HUDEP-2 (cell line): ENCODE measurements around the gene DIAPH1.

Experiments used
- DNase-seq, 76 experiments: peaks; one replicate each; lab custom pipeline; 2025; ENCODE audit not compliant: unreplicated experiment in 76 of 76; lab: John Stamatoyannopoulos, UW

Gene DIAPH1

GRCh38 chr5:141510850-141511601 is 107.8 kb downstream of the DIAPH1 start:
- no peak for DNase-seq

GRCh38 chr5:141510160-141510559 is 108.6 kb downstream of the DIAPH1 start:
- no peak for DNase-seq

- no peak for DNase-seq
Observed at GRCh38 chr5:141508798-141509611, 109.8 kb downstream of the DIAPH1 start.

- no peak for DNase-seq
Observed at GRCh38 chr5:141508440-141508797, 110.4 kb downstream of the DIAPH1 start.

GRCh38 chr5:141507387-141508091 is 111.3 kb downstream of the DIAPH1 start:
- DNase-seq = no peak

- no peak for DNase-seq
Observed at GRCh38 chr5:141506381-141507155, 112.2 kb downstream of the DIAPH1 start.

GRCh38 chr5:141504216-141504615 is 114.6 kb downstream of the DIAPH1 start:
- no peak for DNase-seq

GRCh38 chr5:141503681-141504080 is 115.1 kb downstream of the DIAPH1 start:
- DNase-seq = no peak

- DNase-seq = no peak
Observed at GRCh38 chr5:141501761-141502160, 117.0 kb downstream of the DIAPH1 start.

GRCh38 chr5:141496038-141496437 is 122.8 kb downstream of the DIAPH1 start:
- DNase-seq = no peak

- no peak for DNase-seq
Observed at GRCh38 chr5:141495453-141495811, 123.4 kb downstream of the DIAPH1 start.

GRCh38 chr5:141494761-141495452 is 123.9 kb downstream of the DIAPH1 start:
- no peak for DNase-seq

- DNase-seq = no peak
Observed at GRCh38 chr5:141493500-141494422, 125.0 kb downstream of the DIAPH1 start.

- no peak for DNase-seq
Observed at GRCh38 chr5:141492168-141492885, 126.5 kb downstream of the DIAPH1 start.

GRCh38 chr5:141491323-141492167 is 127.3 kb downstream of the DIAPH1 start:
- no peak for DNase-seq

- DNase-seq = no peak
Observed at GRCh38 chr5:141490771-141491170, 128.0 kb downstream of the DIAPH1 start.

- DNase-seq = no peak
Observed at GRCh38 chr5:141490271-141490670, 128.5 kb downstream of the DIAPH1 start.

GRCh38 chr5:141489841-141490240 is 129.0 kb downstream of the DIAPH1 start:
- no peak for DNase-seq
